AG04450 (cell line): ENCODE measurements around the gene URB1. TPM values are rescaled to one million over a fixed set of nuclear protein-coding genes. Genes with fewer than 3 reads are reported as not detected.

Source experiments
- CTCF ChIA-PET: fragments of 300-600, 350-600 bp; formaldehyde crosslinking; extraction: SDS; loops from one replicate; lab custom pipeline; 2022; ENCODE audit warnings: antibody characterized with exemption, inconsistent platforms; lab: Charles Lee
- POLR2A ChIA-PET: fragments of 350-600 bp; formaldehyde crosslinking; extraction: SDS; loops from one replicate; lab custom pipeline; 2021; ENCODE audit warnings: antibody characterized with exemption, inconsistent platforms; lab: Yijun Ruan, JAX
- DNase-seq: peaks from one replicate; pipeline ENCODE4 v3.0.0-alpha.2; 2011; ENCODE audit warnings: low read depth, low spot score
- H3K27ac ChIP-seq: one replicate; pipeline ENCODE4 v1.5.1; 2012; ENCODE audit warnings: low read depth, low read length, control low read depth
- H3K27me3 ChIP-seq: one replicate; pipeline ENCODE4 v1.6.0; 2012; ENCODE audit warnings: low read length; ENCODE audit not compliant: control insufficient read depth, insufficient read depth
- H3K4me3 ChIP-seq: 2 replicates; pipeline ENCODE4 v1.5.1; 2011; ENCODE audit warnings: mild to moderate bottlenecking, low read depth, low read length, control low read depth
- H3K9me3 ChIP-seq: 2 replicates; pipeline ENCODE4 v1.5.1; 2012; ENCODE audit warnings: low read length; ENCODE audit not compliant: control insufficient read depth, insufficient read depth
- CTCF ChIP-seq: IDR thresholded peaks from 2 replicates; pipeline ENCODE4 v1.5.1; 2011; ENCODE audit warnings: low read depth, low read length, control low read depth, inconsistent platforms
- polyA plus RNA-seq: library from polyadenylated mRNA; depleted of rRNA; stranded (reverse); fragments of >200 nt; gene quantifications from 2 replicates; pipeline ENCODE4 v1.2.3, GENCODE V29; 2011

The URB1 gene
- polyA plus RNA-seq, 1 experiment = 7.6 TPM

GRCh38 chr21:32309906-32310460 lies 82.8 kb downstream of the URB1 start:
- no peak for TF ChIP-seq CTCF
- H3K4me3 ChIP-seq = no peak overlapping the region
- no peak overlapping the region for H3K27ac ChIP-seq
- H3K9me3 ChIP-seq = no peaks in the 10 kb centered on the region
- POLR2A ChIA-PET = no interaction called here
- CTCF ChIA-PET = no interaction called here
- DNase-seq = no peak
- no peaks in the 10 kb centered on the region for H3K27me3 ChIP-seq

- CTCF ChIA-PET = interaction anchor here (0.6 kb wide), 1 partner anchor 15 kb away, joined by 3 read pairs; no protein-coding TSS in a partner anchor
- no peak for TF ChIP-seq CTCF
- no peak for DNase-seq
Measured at GRCh38 chr21:32308696-32309095, 84.1 kb downstream of the URB1 start.

GRCh38 chr21:32307706-32308105 lies 85.1 kb downstream of the URB1 start:
- Histone ChIP-seq H3K4me3 (no peak overlapping the region), H3K27ac (no peak overlapping the region), H3K27me3 (no peaks in the 10 kb centered on the region), H3K9me3 (no peaks in the 10 kb centered on the region)
- TF ChIP-seq CTCF = no peak
- POLR2A ChIA-PET = interaction anchor here (0.6 kb wide), 1 partner anchor 12 kb away, joined by 3 read pairs; no protein-coding TSS in a partner anchor
- CTCF ChIA-PET = interaction anchor here (0.7 kb wide), 1 partner anchor 459 kb away, joined by 3 read pairs; no protein-coding TSS in a partner anchor
- no peak for DNase-seq

More at GRCh38 chr21:32308696-32309095, 84.1 kb downstream of the URB1 start:
- Histone ChIP-seq H3K27ac (no peak overlapping the region), H3K27me3 (no peaks in the 10 kb centered on the region), H3K4me3 (no peak overlapping the region), H3K9me3 (no peaks in the 10 kb centered on the region)
- POLR2A ChIA-PET = no interaction called here

- Histone ChIP-seq H3K27me3 (no peaks in the 10 kb centered on the region), H3K4me3 (no peak overlapping the region), H3K9me3 (no peaks in the 10 kb centered on the region), H3K27ac (no peak overlapping the region)
- CTCF ChIA-PET = no interaction called here
- peak; percentile 18 for TF ChIP-seq CTCF
- POLR2A ChIA-PET = no interaction called here
- no peak for DNase-seq
Measured at GRCh38 chr21:32306021-32306780, 86.6 kb downstream of the URB1 start.

GRCh38 chr21:32304998-32305397 lies 87.8 kb downstream of the URB1 start:
- ChIA-PET POLR2A (no interaction called here), CTCF (no interaction called here)
- no peaks in the 10 kb centered on the region; the same call in none of the 2 replicates for H3K9me3 ChIP-seq
- H3K4me3 ChIP-seq = no peak overlapping the region
- DNase-seq = no peak
- H3K27ac ChIP-seq = no peak overlapping the region
- H3K27me3 ChIP-seq = no peaks in the 10 kb centered on the region
- no peak for TF ChIP-seq CTCF
